GM21423 (cell line): ENCODE measurements around the gene C5orf47.

Experiments used
- ATAC-seq: cut with Tn5 transposase; IDR thresholded peaks from one replicate; pipeline ENCODE4 v1.9.1; 2021; ENCODE audit warnings: mild to moderate bottlenecking, moderate library complexity; ENCODE audit not compliant: unreplicated experiment

Gene C5orf47

GRCh38 chr5:173988554-173989431 is at the start of gene C5orf47:
C5orf47 (plus strand) TSS chr5:173989170; CDS start chr5:173989264, 94 bp downstream.
- no peak for ATAC-seq

- no peak for ATAC-seq
Measured at GRCh38 chr5:173940269-173940668, 48.7 kb upstream of the C5orf47 start.

- no peak for ATAC-seq
Measured at GRCh38 chr5:173941102-173941501, 47.9 kb upstream of the C5orf47 start.

- ATAC-seq = no peak
Measured at GRCh38 chr5:173941758-173942401, 47.1 kb upstream of the C5orf47 start.

GRCh38 chr5:173944511-173944910 is 44.5 kb upstream of the C5orf47 start:
- no peak for ATAC-seq

GRCh38 chr5:173945160-173945559 is 43.8 kb upstream of the C5orf47 start:
- ATAC-seq = no peak

- ATAC-seq = no peak
Measured at GRCh38 chr5:173946323-173946722, 42.6 kb upstream of the C5orf47 start.

- ATAC-seq = no peak
Measured at GRCh38 chr5:173950829-173951228, 38.1 kb upstream of the C5orf47 start.

- ATAC-seq = no peak
Measured at GRCh38 chr5:173953528-173954090, 35.4 kb upstream of the C5orf47 start.

- ATAC-seq = peak; percentile 87
Measured at GRCh38 chr5:173954671-173955521, 34.1 kb upstream of the C5orf47 start.

GRCh38 chr5:173960986-173961385 is 28.0 kb upstream of the C5orf47 start:
- no peak for ATAC-seq

GRCh38 chr5:173961418-173961817 is 27.6 kb upstream of the C5orf47 start:
- ATAC-seq = no peak

- ATAC-seq = no peak
Measured at GRCh38 chr5:173962436-173962972, 26.5 kb upstream of the C5orf47 start.

- ATAC-seq = no peak
Measured at GRCh38 chr5:173963182-173963838, 25.7 kb upstream of the C5orf47 start.

GRCh38 chr5:173963867-173964441 is 25.0 kb upstream of the C5orf47 start:
- no peak for ATAC-seq

- no peak for ATAC-seq
Measured at GRCh38 chr5:173964506-173964905, 24.5 kb upstream of the C5orf47 start.

- ATAC-seq = no peak
Measured at GRCh38 chr5:173967241-173967640, 21.7 kb upstream of the C5orf47 start.

- ATAC-seq = no peak
Measured at GRCh38 chr5:173968154-173968797, 20.7 kb upstream of the C5orf47 start.
